Measurements from ENCODE around the gene OR6B3. TPM values are rescaled to one million over a fixed set of nuclear protein-coding genes. Genes with fewer than 3 reads are reported as not detected.

OR6B3 gene
- total and polyA plus RNA-seq, 11 donors = not detected

- Histone ChIP-seq H3K27ac (peak overlapping the region in 1 of 12 donors; percentile 3), H3K4me1 (peaks cover 0 to 5% (median 0%) of the 10 kb centered on the region in 12 donors), H3K4me3 (no peak overlapping the region), H3K9me3 (no peaks in the 10 kb centered on the region), H3K36me3 (peaks cover 0 to 97% (median 78%) of the 10 kb centered on the region in 9 donors), H3K27me3 (no peaks in the 10 kb centered on the region)
- ATAC-seq (peak in 3 of 4 donors; percentile 48 to 65 (median 61)), DNase-seq (no peak)
- TF ChIP-seq, protein P1, sequence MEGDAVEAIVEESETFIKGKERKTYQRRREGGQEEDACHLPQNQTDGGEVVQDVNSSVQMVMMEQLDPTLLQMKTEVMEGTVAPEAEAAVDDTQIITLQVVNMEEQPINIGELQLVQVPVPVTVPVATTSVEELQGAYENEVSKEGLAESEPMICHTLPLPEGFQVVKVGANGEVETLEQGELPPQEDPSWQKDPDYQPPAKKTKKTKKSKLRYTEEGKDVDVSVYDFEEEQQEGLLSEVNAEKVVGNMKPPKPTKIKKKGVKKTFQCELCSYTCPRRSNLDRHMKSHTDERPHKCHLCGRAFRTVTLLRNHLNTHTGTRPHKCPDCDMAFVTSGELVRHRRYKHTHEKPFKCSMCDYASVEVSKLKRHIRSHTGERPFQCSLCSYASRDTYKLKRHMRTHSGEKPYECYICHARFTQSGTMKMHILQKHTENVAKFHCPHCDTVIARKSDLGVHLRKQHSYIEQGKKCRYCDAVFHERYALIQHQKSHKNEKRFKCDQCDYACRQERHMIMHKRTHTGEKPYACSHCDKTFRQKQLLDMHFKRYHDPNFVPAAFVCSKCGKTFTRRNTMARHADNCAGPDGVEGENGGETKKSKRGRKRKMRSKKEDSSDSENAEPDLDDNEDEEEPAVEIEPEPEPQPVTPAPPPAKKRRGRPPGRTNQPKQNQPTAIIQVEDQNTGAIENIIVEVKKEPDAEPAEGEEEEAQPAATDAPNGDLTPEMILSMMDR (IDR thresholded peaks at IDR 0.05) = no peak
- TF ChIP-seq POLR2A (IDR thresholded peaks at IDR 0.05) = no peak
- 64 to 69% (median 64%) methylated on average over 9 of the region's 9 CpGs for WGBS, 4 donors
- intact Hi-C loops (cut with DNase I) = loop anchor here in 6 of 10 donors (1.0 to 10.0 kb wide), 3 partner anchors 45 to 963 kb away; no protein-coding TSS in a partner anchor
These were observed 55.5 kb downstream of the OR6B3 start for GRCh38 chr2:239997686-239998409.

Other genes starting within 250 kb of the OR6B3 start
- 100 to 1,000 TPM; 249 to 577 (median 355) TPM for gene NDUFA10, start 28.2 kb downstream of the OR6B3 start, total RNA-seq
- 100 to 1,000 TPM; 170 to 189 TPM for gene NDUFA10, start 28.2 kb downstream of the OR6B3 start, polyA plus RNA-seq
- not detected for gene OR6B2, start 23.1 kb downstream of the OR6B3 start, total RNA-seq
- gene OR6B2, start 23.1 kb downstream of the OR6B3 start, polyA plus RNA-seq = not detected
- 100 to 1,000 TPM; 130 to 262 (median 166) TPM for gene COPS9, start 82.8 kb upstream of the OR6B3 start, total RNA-seq
- 100 to 1,000 TPM; 259 to 664 TPM for gene COPS9, start 82.8 kb upstream of the OR6B3 start, polyA plus RNA-seq
- 1 to 10 TPM in 1 of 9 donors, not detected in 8; 1.1 TPM for gene OTOS, start 87.1 kb upstream of the OR6B3 start, total RNA-seq
- not detected for gene OTOS, start 87.1 kb upstream of the OR6B3 start, polyA plus RNA-seq